Measurements from ENCODE around the gene FAM237B. TPM values are rescaled to one million over a fixed set of nuclear protein-coding genes. Genes with fewer than 3 reads are reported as not detected.

The FAM237B gene
- total and polyA plus RNA-seq, 2 donors (not counting 1 experiment from before 2014, with no cell fraction given), result not detected

- H3K9ac ChIP-seq (ENCODE audit: insufficient read depth, low read length), result no peak overlapping the region
- no peaks in the 10 kb centered on the region for H3K36me3 ChIP-seq (ENCODE audit: control insufficient read depth, insufficient read depth, low read length)
- no peaks in the 10 kb centered on the region for H3K79me2 ChIP-seq (ENCODE audit: control insufficient read depth, insufficient read depth, low read length)
- H3K4me1 ChIP-seq (ENCODE audit: control insufficient read depth, extremely low read depth, insufficient read depth, low read length), result no peaks in the 10 kb centered on the region
- TF ChIP-seq CTCF (conservative IDR thresholded peaks at IDR 0.05 in 1 of 2, IDR thresholded peaks at IDR 0.05 in 1 of 2; ENCODE audit: low read depth in 1 of 2, low read length in 2 of 2) (no peak), EZH2 (IDR thresholded peaks at IDR 0.05; ENCODE audit: low read length, missing control alignments) (no peak)
- peak overlapping the region; percentile 89 for H3K4me2 ChIP-seq (ENCODE audit: extremely low read depth, insufficient read depth, low read length)
- no peak for DNase-seq (ENCODE audit: low read depth in 2 of 2)
- no peak overlapping the region for H3K27ac ChIP-seq (ENCODE audit: insufficient read depth, low read length)
- H4K20me1 ChIP-seq (ENCODE audit: control insufficient read depth, extremely low read depth, insufficient read depth, low read length), result no peaks in the 10 kb centered on the region
- H2AFZ ChIP-seq (ENCODE audit: low read length), result no peak overlapping the region
- H3K9me3 ChIP-seq (ENCODE audit: control insufficient read depth, insufficient read depth, low read depth, low read length), result no peaks in the 10 kb centered on the region
- H3K4me3 ChIP-seq (replicated peaks in 1 of 4; ENCODE audit: control extremely low read depth in 1 of 4, insufficient read depth in 1 of 4, low read depth in 3 of 4, low read length in 4 of 4), result peak overlapping the region in 3 of 4 experiments; percentile 32 to 52 (median 49)
- H3K27me3 ChIP-seq (ENCODE audit: control insufficient read depth, insufficient read depth, low read length), result peaks cover 9% of the 10 kb centered on the region
Observed at GRCh38 chr7:90320418-90320800, 695 bp downstream of the FAM237B start.

- TF ChIP-seq EZH2 (IDR thresholded peaks at IDR 0.05; ENCODE audit: low read length, missing control alignments), result no peak
- TF ChIP-seq CTCF (conservative IDR thresholded peaks at IDR 0.05 in 1 of 2, IDR thresholded peaks at IDR 0.05 in 1 of 2; ENCODE audit: low read depth in 1 of 2, low read length in 2 of 2), result no peak
- H3K27me3 ChIP-seq (ENCODE audit: control insufficient read depth, insufficient read depth, low read length), result peaks cover 9% of the 10 kb centered on the region
- no peaks in the 10 kb centered on the region for H3K36me3 ChIP-seq (ENCODE audit: control insufficient read depth, insufficient read depth, low read length)
Observed at GRCh38 chr7:90320014-90320413, 1.1 kb downstream of the FAM237B start.

GRCh38 chr7:90313907-90314306 lies 7.2 kb downstream of the FAM237B start:
- DNase-seq (ENCODE audit: low read depth in 2 of 2), result no peak
- H3K4me3 ChIP-seq (replicated peaks in 1 of 4; ENCODE audit: control extremely low read depth in 1 of 4, insufficient read depth in 1 of 4, low read depth in 3 of 4, low read length in 4 of 4), result no peak overlapping the region
- H3K4me1 ChIP-seq (ENCODE audit: control insufficient read depth, extremely low read depth, insufficient read depth, low read length), result no peaks in the 10 kb centered on the region
- H2AFZ ChIP-seq (ENCODE audit: low read length), result no peak overlapping the region
- H3K4me2 ChIP-seq (ENCODE audit: extremely low read depth, insufficient read depth, low read length), result no peak overlapping the region
- H3K9ac ChIP-seq (ENCODE audit: insufficient read depth, low read length), result no peak overlapping the region
- TF ChIP-seq EZH2 (IDR thresholded peaks at IDR 0.05; ENCODE audit: low read length, missing control alignments) (no peak), CTCF (conservative IDR thresholded peaks at IDR 0.05 in 1 of 2, IDR thresholded peaks at IDR 0.05 in 1 of 2; ENCODE audit: low read depth in 1 of 2, low read length in 2 of 2) (no peak)
- no peaks in the 10 kb centered on the region for H3K79me2 ChIP-seq (ENCODE audit: control insufficient read depth, insufficient read depth, low read length)
- no peaks in the 10 kb centered on the region for H3K9me3 ChIP-seq (ENCODE audit: control insufficient read depth, insufficient read depth, low read depth, low read length)
- H3K36me3 ChIP-seq (ENCODE audit: control insufficient read depth, insufficient read depth, low read length), result no peaks in the 10 kb centered on the region
- no peaks in the 10 kb centered on the region for H4K20me1 ChIP-seq (ENCODE audit: control insufficient read depth, extremely low read depth, insufficient read depth, low read length)
- no peaks in the 10 kb centered on the region for H3K27me3 ChIP-seq (ENCODE audit: control insufficient read depth, insufficient read depth, low read length)
- H3K27ac ChIP-seq (ENCODE audit: insufficient read depth, low read length), result no peak overlapping the region

More at GRCh38 chr7:90320014-90320413, 1.1 kb downstream of the FAM237B start:
- Histone ChIP-seq H2AFZ (ENCODE audit: low read length) (no peak overlapping the region), H3K9ac (ENCODE audit: insufficient read depth, low read length) (no peak overlapping the region), H4K20me1 (ENCODE audit: control insufficient read depth, extremely low read depth, insufficient read depth, low read length) (no peaks in the 10 kb centered on the region), H3K9me3 (ENCODE audit: control insufficient read depth, insufficient read depth, low read depth, low read length) (no peaks in the 10 kb centered on the region), H3K27ac (ENCODE audit: insufficient read depth, low read length) (no peak overlapping the region), H3K79me2 (ENCODE audit: control insufficient read depth, insufficient read depth, low read length) (no peaks in the 10 kb centered on the region), H3K4me2 (ENCODE audit: extremely low read depth, insufficient read depth, low read length) (no peak overlapping the region), H3K4me1 (ENCODE audit: control insufficient read depth, extremely low read depth, insufficient read depth, low read length) (no peaks in the 10 kb centered on the region), H3K4me3 (replicated peaks in 1 of 4; ENCODE audit: control extremely low read depth in 1 of 4, insufficient read depth in 1 of 4, low read depth in 3 of 4, low read length in 4 of 4) (no peak overlapping the region)
- DNase-seq (ENCODE audit: low read depth in 2 of 2), result no peak
